ENCODE measurements around the gene BMP5. TPM values are rescaled to one million over a fixed set of nuclear protein-coding genes. Genes with fewer than 3 reads are reported as not detected.

The BMP5 gene
- total and polyA plus RNA-seq, 2 of the 13 experiments (the other 11 are each of a cell fraction or from before 2014, with no cell fraction given), result not detected

GRCh38 chr6:55902796-55903195, 27.4 kb upstream of the BMP5 start:
- no peak overlapping the region for H3K4me3 ChIP-seq (replicated peaks in 1 of 3; ENCODE audit: insufficient read depth in 1 of 3, low read depth in 2 of 3, low read length in 3 of 3)
- WGBS (ENCODE audit: low lambda C conversion rate), result under 1% methylated on average over 2 of the region's 2 CpGs
- H3K36me3 ChIP-seq (replicated peaks in 1 of 2; ENCODE audit: control insufficient read depth in 1 of 2, insufficient read depth in 2 of 2, low read length in 2 of 2), result no peaks in the 10 kb centered on the region
- CTCF ChIA-PET (ENCODE audit: low intra/inter-chr PET ratio, low total read pairs), result no interaction called here
- BruUV-seq (replicated peaks), result no TSS peak
- TF ChIP-seq SMAD9 (CRISPR knock-in tag; IDR thresholded peaks at IDR 0.05) (no peak), HDAC1 (CRISPR knock-in tag; IDR thresholded peaks at IDR 0.05) (no peak), ZNF367 (CRISPR knock-in tag; IDR thresholded peaks at IDR 0.05; ENCODE audit: borderline replicate concordance) (no peak), TEAD3 (CRISPR knock-in tag; optimal IDR thresholded peaks at IDR 0.05; ENCODE audit: borderline replicate concordance) (no peak), NAIF1 (CRISPR knock-in tag; IDR thresholded peaks at IDR 0.05; ENCODE audit: borderline replicate concordance) (no peak), KLF15 (CRISPR knock-in tag; IDR thresholded peaks at IDR 0.05; ENCODE audit: borderline replicate concordance) (no peak), DBP (CRISPR knock-in tag; IDR thresholded peaks at IDR 0.05; ENCODE audit: not compliant biosample characterization) (no peak), TEAD2 (CRISPR knock-in tag; IDR thresholded peaks at IDR 0.05) (no peak)
- TF ChIP-seq, protein P1, sequence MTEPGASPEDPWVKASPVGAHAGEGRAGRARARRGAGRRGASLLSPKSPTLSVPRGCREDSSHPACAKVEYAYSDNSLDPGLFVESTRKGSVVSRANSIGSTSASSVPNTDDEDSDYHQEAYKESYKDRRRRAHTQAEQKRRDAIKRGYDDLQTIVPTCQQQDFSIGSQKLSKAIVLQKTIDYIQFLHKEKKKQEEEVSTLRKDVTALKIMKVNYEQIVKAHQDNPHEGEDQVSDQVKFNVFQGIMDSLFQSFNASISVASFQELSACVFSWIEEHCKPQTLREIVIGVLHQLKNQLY (CRISPR knock-in tag; IDR thresholded peaks at IDR 0.05), result no peak
- TF ChIP-seq, protein P2, sequence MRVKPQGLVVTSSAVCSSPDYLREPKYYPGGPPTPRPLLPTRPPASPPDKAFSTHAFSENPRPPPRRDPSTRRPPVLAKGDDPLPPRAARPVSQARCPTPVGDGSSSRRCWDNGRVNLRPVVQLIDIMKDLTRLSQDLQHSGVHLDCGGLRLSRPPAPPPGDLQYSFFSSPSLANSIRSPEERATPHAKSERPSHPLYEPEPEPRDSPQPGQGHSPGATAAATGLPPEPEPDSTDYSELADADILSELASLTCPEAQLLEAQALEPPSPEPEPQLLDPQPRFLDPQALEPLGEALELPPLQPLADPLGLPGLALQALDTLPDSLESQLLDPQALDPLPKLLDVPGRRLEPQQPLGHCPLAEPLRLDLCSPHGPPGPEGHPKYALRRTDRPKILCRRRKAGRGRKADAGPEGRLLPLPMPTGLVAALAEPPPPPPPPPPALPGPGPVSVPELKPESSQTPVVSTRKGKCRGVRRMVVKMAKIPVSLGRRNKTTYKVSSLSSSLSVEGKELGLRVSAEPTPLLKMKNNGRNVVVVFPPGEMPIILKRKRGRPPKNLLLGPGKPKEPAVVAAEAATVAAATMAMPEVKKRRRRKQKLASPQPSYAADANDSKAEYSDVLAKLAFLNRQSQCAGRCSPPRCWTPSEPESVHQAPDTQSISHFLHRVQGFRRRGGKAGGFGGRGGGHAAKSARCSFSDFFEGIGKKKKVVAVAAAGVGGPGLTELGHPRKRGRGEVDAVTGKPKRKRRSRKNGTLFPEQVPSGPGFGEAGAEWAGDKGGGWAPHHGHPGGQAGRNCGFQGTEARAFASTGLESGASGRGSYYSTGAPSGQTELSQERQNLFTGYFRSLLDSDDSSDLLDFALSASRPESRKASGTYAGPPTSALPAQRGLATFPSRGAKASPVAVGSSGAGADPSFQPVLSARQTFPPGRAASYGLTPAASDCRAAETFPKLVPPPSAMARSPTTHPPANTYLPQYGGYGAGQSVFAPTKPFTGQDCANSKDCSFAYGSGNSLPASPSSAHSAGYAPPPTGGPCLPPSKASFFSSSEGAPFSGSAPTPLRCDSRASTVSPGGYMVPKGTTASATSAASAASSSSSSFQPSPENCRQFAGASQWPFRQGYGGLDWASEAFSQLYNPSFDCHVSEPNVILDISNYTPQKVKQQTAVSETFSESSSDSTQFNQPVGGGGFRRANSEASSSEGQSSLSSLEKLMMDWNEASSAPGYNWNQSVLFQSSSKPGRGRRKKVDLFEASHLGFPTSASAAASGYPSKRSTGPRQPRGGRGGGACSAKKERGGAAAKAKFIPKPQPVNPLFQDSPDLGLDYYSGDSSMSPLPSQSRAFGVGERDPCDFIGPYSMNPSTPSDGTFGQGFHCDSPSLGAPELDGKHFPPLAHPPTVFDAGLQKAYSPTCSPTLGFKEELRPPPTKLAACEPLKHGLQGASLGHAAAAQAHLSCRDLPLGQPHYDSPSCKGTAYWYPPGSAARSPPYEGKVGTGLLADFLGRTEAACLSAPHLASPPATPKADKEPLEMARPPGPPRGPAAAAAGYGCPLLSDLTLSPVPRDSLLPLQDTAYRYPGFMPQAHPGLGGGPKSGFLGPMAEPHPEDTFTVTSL (CRISPR knock-in tag; IDR thresholded peaks at IDR 0.05; ENCODE audit: borderline replicate concordance), result no peak
- TF ChIP-seq, protein P3, sequence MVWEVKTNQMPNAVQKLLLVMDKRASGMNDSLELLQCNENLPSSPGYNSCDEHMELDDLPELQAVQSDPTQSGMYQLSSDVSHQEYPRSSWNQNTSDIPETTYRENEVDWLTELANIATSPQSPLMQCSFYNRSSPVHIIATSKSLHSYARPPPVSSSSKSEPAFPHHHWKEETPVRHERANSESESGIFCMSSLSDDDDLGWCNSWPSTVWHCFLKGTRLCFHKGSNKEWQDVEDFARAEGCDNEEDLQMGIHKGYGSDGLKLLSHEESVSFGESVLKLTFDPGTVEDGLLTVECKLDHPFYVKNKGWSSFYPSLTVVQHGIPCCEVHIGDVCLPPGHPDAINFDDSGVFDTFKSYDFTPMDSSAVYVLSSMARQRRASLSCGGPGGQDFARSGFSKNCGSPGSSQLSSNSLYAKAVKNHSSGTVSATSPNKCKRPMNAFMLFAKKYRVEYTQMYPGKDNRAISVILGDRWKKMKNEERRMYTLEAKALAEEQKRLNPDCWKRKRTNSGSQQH (CRISPR knock-in tag; IDR thresholded peaks at IDR 0.05; ENCODE audit: low read depth), result no peak
- TF ChIP-seq, protein P4, sequence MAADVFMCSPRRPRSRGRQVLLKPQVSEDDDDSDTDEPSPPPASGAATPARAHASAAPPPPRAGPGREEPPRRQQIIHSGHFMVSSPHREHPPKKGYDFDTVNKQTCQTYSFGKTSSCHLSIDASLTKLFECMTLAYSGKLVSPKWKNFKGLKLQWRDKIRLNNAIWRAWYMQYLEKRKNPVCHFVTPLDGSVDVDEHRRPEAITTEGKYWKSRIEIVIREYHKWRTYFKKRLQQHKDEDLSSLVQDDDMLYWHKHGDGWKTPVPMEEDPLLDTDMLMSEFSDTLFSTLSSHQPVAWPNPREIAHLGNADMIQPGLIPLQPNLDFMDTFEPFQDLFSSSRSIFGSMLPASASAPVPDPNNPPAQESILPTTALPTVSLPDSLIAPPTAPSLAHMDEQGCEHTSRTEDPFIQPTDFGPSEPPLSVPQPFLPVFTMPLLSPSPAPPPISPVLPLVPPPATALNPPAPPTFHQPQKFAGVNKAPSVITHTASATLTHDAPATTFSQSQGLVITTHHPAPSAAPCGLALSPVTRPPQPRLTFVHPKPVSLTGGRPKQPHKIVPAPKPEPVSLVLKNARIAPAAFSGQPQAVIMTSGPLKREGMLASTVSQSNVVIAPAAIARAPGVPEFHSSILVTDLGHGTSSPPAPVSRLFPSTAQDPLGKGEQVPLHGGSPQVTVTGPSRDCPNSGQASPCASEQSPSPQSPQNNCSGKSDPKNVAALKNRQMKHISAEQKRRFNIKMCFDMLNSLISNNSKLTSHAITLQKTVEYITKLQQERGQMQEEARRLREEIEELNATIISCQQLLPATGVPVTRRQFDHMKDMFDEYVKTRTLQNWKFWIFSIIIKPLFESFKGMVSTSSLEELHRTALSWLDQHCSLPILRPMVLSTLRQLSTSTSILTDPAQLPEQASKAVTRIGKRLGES (CRISPR knock-in tag; IDR thresholded peaks at IDR 0.05; ENCODE audit: borderline replicate concordance), result no peak
- in situ Hi-C loops (cut with HindIII; ENCODE audit: extremely low pct_ligation_motif_present, low pct_unique_long_range_greater_than_20kb), result no loop called here
- FAIRE-seq (no peak), DNase-seq (ENCODE audit: low spot score) (no peak), ATAC-seq (no peak)
- no peaks in the 10 kb centered on the region for H4K20me1 ChIP-seq (ENCODE audit: insufficient read depth, low read length)
- H2AFZ ChIP-seq (ENCODE audit: low read length), result no peak overlapping the region
- no peaks in the 10 kb centered on the region for H3K79me2 ChIP-seq (ENCODE audit: insufficient read depth, low read length)
- POLR2A ChIA-PET, result no interaction called here
- no peak overlapping the region for H3K4me2 ChIP-seq (ENCODE audit: low read depth, low read length)
- intact Hi-C loops (cut with micrococcal nuclease; ENCODE audit: unreplicated experiment), result no loop called here
- H3K9ac ChIP-seq (ENCODE audit: insufficient read depth, low read depth, low read length), result no peak overlapping the region
- no peak overlapping the region for H3K27ac ChIP-seq (ENCODE audit: extremely low read length, insufficient read depth, low read length)
- no peaks in the 10 kb centered on the region for H3K4me1 ChIP-seq (ENCODE audit: insufficient read depth, low read length)
- no peaks in the 10 kb centered on the region for H3K9me3 ChIP-seq (ENCODE audit: low read length)
- no peaks in the 10 kb centered on the region; a peak in 1 of 5 replicates for H3K27me3 ChIP-seq (ENCODE audit: control insufficient read depth in 1 of 2, insufficient read depth in 2 of 2, low read length in 2 of 2)
